Measurements from ENCODE around the gene ZNF804B. TPM values are rescaled to one million over a fixed set of nuclear protein-coding genes. Genes with fewer than 3 reads are reported as not detected.

The ZNF804B gene
- polyA plus RNA-seq, 2 donors: not detected

GRCh38 chr7:88771417-88771816 is 11.9 kb downstream of the ZNF804B start:
- Histone ChIP-seq H3K9me3 (ENCODE audit: control insufficient read depth in 2 of 2, insufficient read depth in 1 of 2, low read depth in 1 of 2, low read length in 1 of 2) (no peaks in the 10 kb centered on the region), H3K27me3 (ENCODE audit: control insufficient read depth in 1 of 2, insufficient read depth in 2 of 2, low read length in 2 of 2) (no peaks in the 10 kb centered on the region), H3K27ac (ENCODE audit: low read depth in 2 of 2, low read length in 1 of 2) (no peak overlapping the region), H3K4me3 (ENCODE audit: low read depth in 1 of 2, low read length in 2 of 2) (no peak overlapping the region), H3K4me1 (ENCODE audit: control insufficient read depth in 2 of 2, insufficient read depth in 2 of 2, low read length in 1 of 2) (no peaks in the 10 kb centered on the region), H3K36me3 (ENCODE audit: control insufficient read depth in 2 of 2, insufficient read depth in 2 of 2, low read length in 1 of 2) (no peaks in the 10 kb centered on the region)
- 48 to 64% methylated on average over 1 of the region's 1 CpG for WGBS, 2 donors

GRCh38 chr7:88772776-88773175 is 13.3 kb downstream of the ZNF804B start:
- no peaks in the 10 kb centered on the region for H3K9me3 ChIP-seq (ENCODE audit: control insufficient read depth in 2 of 2, insufficient read depth in 1 of 2, low read depth in 1 of 2, low read length in 1 of 2)
- H3K27ac ChIP-seq (ENCODE audit: low read depth in 2 of 2, low read length in 1 of 2): no peak overlapping the region
- no peaks in the 10 kb centered on the region for H3K36me3 ChIP-seq (ENCODE audit: control insufficient read depth in 2 of 2, insufficient read depth in 2 of 2, low read length in 1 of 2)
- H3K4me1 ChIP-seq (ENCODE audit: control insufficient read depth in 2 of 2, insufficient read depth in 2 of 2, low read length in 1 of 2): no peaks in the 10 kb centered on the region
- no peak overlapping the region for H3K4me3 ChIP-seq (ENCODE audit: low read depth in 1 of 2, low read length in 2 of 2)
- no peaks in the 10 kb centered on the region for H3K27me3 ChIP-seq (ENCODE audit: control insufficient read depth in 1 of 2, insufficient read depth in 2 of 2, low read length in 2 of 2)

DNA sequence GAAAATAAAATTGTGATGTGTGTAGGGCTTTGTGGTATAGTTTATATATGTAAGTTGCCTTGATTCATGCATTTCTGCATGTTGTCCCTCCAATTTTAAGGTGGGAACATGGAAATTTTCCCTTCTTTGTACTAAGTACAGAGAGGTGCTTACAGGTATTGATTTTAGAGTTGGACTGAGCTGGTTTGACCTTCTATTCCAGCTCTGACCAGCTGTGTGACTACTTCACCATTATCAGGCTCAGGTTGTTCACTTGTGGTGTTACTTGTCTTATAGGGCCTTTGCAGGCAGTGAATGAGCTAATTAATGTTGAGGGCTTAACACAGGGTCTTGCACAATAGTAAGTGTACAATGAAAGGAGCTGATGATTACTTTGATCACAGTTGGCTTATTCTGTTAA is 16.3 kb downstream of the ZNF804B start:
- Histone ChIP-seq H3K9me3 (ENCODE audit: control insufficient read depth in 2 of 2, insufficient read depth in 1 of 2, low read depth in 1 of 2, low read length in 1 of 2) (no peaks in the 10 kb centered on the region), H3K27me3 (ENCODE audit: control insufficient read depth in 1 of 2, insufficient read depth in 2 of 2, low read length in 2 of 2) (no peaks in the 10 kb centered on the region), H3K4me1 (ENCODE audit: control insufficient read depth in 2 of 2, insufficient read depth in 2 of 2, low read length in 1 of 2) (no peaks in the 10 kb centered on the region), H3K36me3 (ENCODE audit: control insufficient read depth in 2 of 2, insufficient read depth in 2 of 2, low read length in 1 of 2) (no peaks in the 10 kb centered on the region), H3K27ac (ENCODE audit: low read depth in 2 of 2, low read length in 1 of 2) (no peak overlapping the region), H3K4me3 (ENCODE audit: low read depth in 1 of 2, low read length in 2 of 2) (no peak overlapping the region)

DNA sequence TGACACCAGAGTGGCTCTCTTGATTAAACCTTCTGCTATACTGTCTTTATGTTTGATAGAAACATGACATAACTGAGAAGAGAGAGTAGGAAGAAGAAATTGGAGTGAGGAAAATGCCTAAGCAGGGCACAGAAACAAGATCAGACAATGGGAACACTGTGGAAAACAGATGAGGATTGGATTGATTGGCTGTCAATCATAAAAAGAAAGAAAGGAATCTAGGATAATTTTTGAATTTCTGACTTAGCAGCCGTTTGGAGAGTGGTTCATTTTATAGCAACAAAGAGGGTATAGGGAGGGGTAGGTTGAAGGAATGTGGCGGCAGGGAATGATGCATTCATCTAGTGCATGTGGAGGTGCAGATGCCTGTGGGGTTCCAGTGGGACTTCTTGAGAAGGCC is 28.3 kb downstream of the ZNF804B start:
- 69 to 71% methylated on average over 2 of the region's 2 CpGs for WGBS, 2 donors
- Histone ChIP-seq H3K9me3 (ENCODE audit: control insufficient read depth in 2 of 2, insufficient read depth in 1 of 2, low read depth in 1 of 2, low read length in 1 of 2) (no peaks in the 10 kb centered on the region), H3K27me3 (ENCODE audit: control insufficient read depth in 1 of 2, insufficient read depth in 2 of 2, low read length in 2 of 2) (no peaks in the 10 kb centered on the region), H3K4me3 (ENCODE audit: low read depth in 1 of 2, low read length in 2 of 2) (no peak overlapping the region), H3K36me3 (ENCODE audit: control insufficient read depth in 2 of 2, insufficient read depth in 2 of 2, low read length in 1 of 2) (no peaks in the 10 kb centered on the region), H3K4me1 (ENCODE audit: control insufficient read depth in 2 of 2, insufficient read depth in 2 of 2, low read length in 1 of 2) (no peaks in the 10 kb centered on the region), H3K27ac (ENCODE audit: low read depth in 2 of 2, low read length in 1 of 2) (no peak overlapping the region)

- no peaks in the 10 kb centered on the region for H3K27me3 ChIP-seq (ENCODE audit: control insufficient read depth in 1 of 2, insufficient read depth in 2 of 2, low read length in 2 of 2)
- H3K4me1 ChIP-seq (ENCODE audit: control insufficient read depth in 2 of 2, insufficient read depth in 2 of 2, low read length in 1 of 2): no peaks in the 10 kb centered on the region
- no peak overlapping the region for H3K4me3 ChIP-seq (ENCODE audit: low read depth in 1 of 2, low read length in 2 of 2)
- H3K9me3 ChIP-seq (ENCODE audit: control insufficient read depth in 2 of 2, insufficient read depth in 1 of 2, low read depth in 1 of 2, low read length in 1 of 2): no peaks in the 10 kb centered on the region
- no peak overlapping the region for H3K27ac ChIP-seq (ENCODE audit: low read depth in 2 of 2, low read length in 1 of 2)
- WGBS, 2 donors: 62 to 69% methylated on average over 2 of the region's 2 CpGs
- H3K36me3 ChIP-seq (ENCODE audit: control insufficient read depth in 2 of 2, insufficient read depth in 2 of 2, low read length in 1 of 2): no peaks in the 10 kb centered on the region
Observed at GRCh38 chr7:88789480-88790064, 30.1 kb downstream of the ZNF804B start.

DNA sequence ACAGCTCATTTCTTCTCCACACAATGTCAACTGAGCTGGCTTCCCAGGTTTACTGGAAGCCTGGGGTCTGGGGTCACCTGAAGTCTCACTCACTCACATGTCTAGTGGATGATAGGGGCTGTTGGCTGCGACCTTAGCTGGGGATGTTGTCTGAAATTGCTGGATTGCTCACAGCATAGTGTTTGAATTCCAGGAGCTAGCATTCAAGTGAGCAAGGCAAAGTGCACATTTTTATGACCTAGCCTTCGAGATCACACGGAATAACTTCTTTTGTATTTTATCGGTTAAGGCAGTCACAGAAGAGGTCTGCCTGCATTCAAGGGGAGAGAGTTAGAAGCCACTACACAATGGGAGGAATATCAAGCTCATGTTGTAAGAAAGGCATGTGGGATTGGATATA is 32.4 kb downstream of the ZNF804B start:
- Histone ChIP-seq H3K27me3 (ENCODE audit: control insufficient read depth in 1 of 2, insufficient read depth in 2 of 2, low read length in 2 of 2) (no peaks in the 10 kb centered on the region), H3K9me3 (ENCODE audit: control insufficient read depth in 2 of 2, insufficient read depth in 1 of 2, low read depth in 1 of 2, low read length in 1 of 2) (no peaks in the 10 kb centered on the region), H3K4me1 (ENCODE audit: control insufficient read depth in 2 of 2, insufficient read depth in 2 of 2, low read length in 1 of 2) (no peaks in the 10 kb centered on the region), H3K27ac (ENCODE audit: low read depth in 2 of 2, low read length in 1 of 2) (no peak overlapping the region), H3K36me3 (ENCODE audit: control insufficient read depth in 2 of 2, insufficient read depth in 2 of 2, low read length in 1 of 2) (no peaks in the 10 kb centered on the region), H3K4me3 (ENCODE audit: low read depth in 1 of 2, low read length in 2 of 2) (no peak overlapping the region)
- WGBS, 2 donors: 68 to 70% methylated on average over 4 of the region's 4 CpGs

DNA sequence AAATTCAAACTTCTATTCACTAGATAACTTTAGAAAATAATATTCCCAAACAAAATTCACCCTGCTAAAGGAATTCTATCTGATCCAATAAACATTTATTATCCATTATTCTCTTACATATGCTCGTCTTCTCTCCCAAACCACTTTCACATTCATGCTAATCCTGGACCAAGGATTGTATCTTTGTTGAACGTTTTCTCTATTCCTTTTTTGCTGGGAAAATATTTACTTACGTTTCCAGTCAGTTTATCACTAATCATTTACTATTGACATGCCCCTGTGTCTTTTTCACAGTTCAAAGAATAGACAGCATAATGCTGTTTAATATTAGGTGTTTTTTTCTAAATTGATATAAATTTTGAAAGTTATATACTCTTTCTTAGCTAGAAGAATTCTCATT is 32.9 kb downstream of the ZNF804B start:
- Histone ChIP-seq H3K4me1 (ENCODE audit: control insufficient read depth in 2 of 2, insufficient read depth in 2 of 2, low read length in 1 of 2) (no peaks in the 10 kb centered on the region), H3K27ac (ENCODE audit: low read depth in 2 of 2, low read length in 1 of 2) (no peak overlapping the region), H3K4me3 (ENCODE audit: low read depth in 1 of 2, low read length in 2 of 2) (no peak overlapping the region), H3K27me3 (ENCODE audit: control insufficient read depth in 1 of 2, insufficient read depth in 2 of 2, low read length in 2 of 2) (no peaks in the 10 kb centered on the region), H3K9me3 (ENCODE audit: control insufficient read depth in 2 of 2, insufficient read depth in 1 of 2, low read depth in 1 of 2, low read length in 1 of 2) (no peaks in the 10 kb centered on the region), H3K36me3 (ENCODE audit: control insufficient read depth in 2 of 2, insufficient read depth in 2 of 2, low read length in 1 of 2) (no peaks in the 10 kb centered on the region)
- 48 to 49% methylated on average over 3 of the region's 3 CpGs for whole genome bisulfite sequencing, 2 donors

GRCh38 chr7:88795553-88795952 is 36.1 kb downstream of the ZNF804B start, which contains the start of gene TEX47:
TEX47 (minus strand) TSS chr7:88795737; CDS start chr7:88794942, 795 bp downstream.
- Histone ChIP-seq H3K36me3 (ENCODE audit: control insufficient read depth in 2 of 2, insufficient read depth in 2 of 2, low read length in 1 of 2) (no peaks in the 10 kb centered on the region), H3K4me3 (ENCODE audit: low read depth in 1 of 2, low read length in 2 of 2) (no peak within 1 kb of the TSS), H3K27me3 (ENCODE audit: control insufficient read depth in 1 of 2, insufficient read depth in 2 of 2, low read length in 2 of 2) (no peaks in the 10 kb centered on the region), H3K27ac (ENCODE audit: low read depth in 2 of 2, low read length in 1 of 2) (no peak within 1 kb of the TSS), H3K9me3 (ENCODE audit: control insufficient read depth in 2 of 2, insufficient read depth in 1 of 2, low read depth in 1 of 2, low read length in 1 of 2) (no peaks in the 10 kb centered on the region), H3K4me1 (ENCODE audit: control insufficient read depth in 2 of 2, insufficient read depth in 2 of 2, low read length in 1 of 2) (no peaks in the 10 kb centered on the region)
- WGBS, 2 donors: 69 to 78% methylated on average over 7 of the region's 7 CpGs

GRCh38 chr7:88801046-88801445 is 41.5 kb downstream of the ZNF804B start:
- Histone ChIP-seq H3K4me1 (ENCODE audit: control insufficient read depth in 2 of 2, insufficient read depth in 2 of 2, low read length in 1 of 2) (no peaks in the 10 kb centered on the region), H3K27me3 (ENCODE audit: control insufficient read depth in 1 of 2, insufficient read depth in 2 of 2, low read length in 2 of 2) (no peaks in the 10 kb centered on the region), H3K9me3 (ENCODE audit: control insufficient read depth in 2 of 2, insufficient read depth in 1 of 2, low read depth in 1 of 2, low read length in 1 of 2) (no peaks in the 10 kb centered on the region), H3K4me3 (ENCODE audit: low read depth in 1 of 2, low read length in 2 of 2) (no peak overlapping the region), H3K36me3 (ENCODE audit: control insufficient read depth in 2 of 2, insufficient read depth in 2 of 2, low read length in 1 of 2) (no peaks in the 10 kb centered on the region), H3K27ac (ENCODE audit: low read depth in 2 of 2, low read length in 1 of 2) (no peak overlapping the region)
- WGBS, 2 donors: 66 to 69% methylated on average over 3 of the region's 3 CpGs

DNA sequence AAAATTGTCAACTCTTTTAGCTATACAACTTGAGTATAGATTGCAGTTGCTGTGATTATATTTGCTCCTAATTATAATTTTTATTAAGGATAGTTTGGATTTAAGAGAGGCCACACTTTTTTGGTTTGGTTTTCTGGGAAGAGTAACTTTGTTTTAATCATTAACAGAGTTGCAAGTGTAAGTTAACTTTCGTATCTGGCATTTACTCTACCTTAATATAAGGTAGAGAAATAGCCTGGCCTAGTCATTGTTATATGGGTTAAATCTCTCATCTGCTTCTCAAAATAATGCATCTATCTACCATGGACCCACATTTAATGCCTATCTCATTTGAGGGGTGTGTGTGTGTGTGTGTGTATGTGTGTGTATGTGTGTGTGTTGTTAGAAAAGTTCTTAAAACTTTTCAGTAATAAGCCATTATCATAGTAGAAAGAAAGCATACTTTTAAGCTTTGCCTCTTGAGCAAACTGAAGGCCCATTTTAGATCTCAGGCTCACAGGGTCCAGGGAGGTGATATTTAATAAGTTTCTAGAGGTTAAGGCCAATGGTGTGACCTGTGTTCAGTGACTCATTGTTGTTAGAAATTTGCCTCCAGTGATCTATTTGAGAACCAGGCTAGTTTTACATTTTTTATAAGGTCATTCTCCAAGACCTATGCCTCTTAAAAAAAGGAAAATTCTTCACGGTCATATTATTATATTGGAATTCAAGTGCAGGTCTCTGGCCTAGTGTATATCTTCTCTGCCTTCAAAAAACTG is 47.0 kb downstream of the ZNF804B start:
- no peaks in the 10 kb centered on the region for H3K27me3 ChIP-seq (ENCODE audit: control insufficient read depth in 1 of 2, insufficient read depth in 2 of 2, low read length in 2 of 2)
- H3K36me3 ChIP-seq (ENCODE audit: control insufficient read depth in 2 of 2, insufficient read depth in 2 of 2, low read length in 1 of 2): no peaks in the 10 kb centered on the region
- H3K4me3 ChIP-seq (ENCODE audit: low read depth in 1 of 2, low read length in 2 of 2): no peak overlapping the region
- no peaks in the 10 kb centered on the region for H3K9me3 ChIP-seq (ENCODE audit: control insufficient read depth in 2 of 2, insufficient read depth in 1 of 2, low read depth in 1 of 2, low read length in 1 of 2)
- H3K4me1 ChIP-seq (ENCODE audit: control insufficient read depth in 2 of 2, insufficient read depth in 2 of 2, low read length in 1 of 2): no peaks in the 10 kb centered on the region
- no peak overlapping the region for H3K27ac ChIP-seq (ENCODE audit: low read depth in 2 of 2, low read length in 1 of 2)
- WGBS, 2 donors: 72 to 74% methylated on average over 2 of the region's 2 CpGs

All from esophagus (tissue), 2 donors.